ENCODE results near the gene UBTF.

UBTF gene

GRCh38 chr17:44219108-44219615, 313 bp downstream of the UBTF start:
- peaks cover 35% of the 10 kb centered on the region for H3K36me3 ChIP-seq (ENCODE audit: insufficient read depth, low read length)
- TF ChIP-seq POLR2AphosphoS5 (IDR thresholded peaks at IDR 0.05; ENCODE audit: borderline replicate concordance, low read depth, low read length) (no peak), EZH2 (IDR thresholded peaks at IDR 0.05) (no peak), FOXP2 (optimal IDR thresholded peaks at IDR 0.05; ENCODE audit: control extremely low read depth, extremely low read length, insufficient read depth) (no peak)
- no peak for DNase-seq (ENCODE audit: low read depth, low spot score)
- peak overlapping the region; percentile 98 for H3K4me3 ChIP-seq
- H3K9me3 ChIP-seq (ENCODE audit: low read depth, low read length), result no peaks in the 10 kb centered on the region
- H3K9ac ChIP-seq (ENCODE audit: insufficient read length), result peak overlapping the region; percentile 93
- peak overlapping the region; percentile 98 for H3K27ac ChIP-seq

- H3K9ac ChIP-seq (ENCODE audit: insufficient read length), result peak overlapping the region; percentile 93
- TF ChIP-seq EZH2 (IDR thresholded peaks at IDR 0.05), result no peak
- peak; percentile 45 for TF ChIP-seq POLR2AphosphoS5 (IDR thresholded peaks at IDR 0.05; ENCODE audit: borderline replicate concordance, low read depth, low read length)
- peak overlapping the region; percentile 98 for H3K4me3 ChIP-seq
- no peaks in the 10 kb centered on the region for H3K9me3 ChIP-seq (ENCODE audit: low read depth, low read length)
- H3K27ac ChIP-seq, result peak overlapping the region; percentile 98
- DNase-seq (ENCODE audit: low read depth, low spot score), result no peak
- peaks cover 41% of the 10 kb centered on the region for H3K36me3 ChIP-seq (ENCODE audit: insufficient read depth, low read length)
Observed at GRCh38 chr17:44218344-44219107, 949 bp downstream of the UBTF start.

GRCh38 chr17:44217738-44218343, 1.6 kb downstream of the UBTF start:
- TF ChIP-seq FOXP2 (optimal IDR thresholded peaks at IDR 0.05; ENCODE audit: control extremely low read depth, extremely low read length, insufficient read depth), result no peak
- no peak for TF ChIP-seq EZH2 (IDR thresholded peaks at IDR 0.05)
- TF ChIP-seq POLR2AphosphoS5 (IDR thresholded peaks at IDR 0.05; ENCODE audit: borderline replicate concordance, low read depth, low read length), result no peak

GRCh38 chr17:44216694-44217093, 2.8 kb downstream of the UBTF start:
- Histone ChIP-seq H3K4me3 (peak overlapping the region; percentile 98), H3K9me3 (ENCODE audit: low read depth, low read length) (no peaks in the 10 kb centered on the region), H3K36me3 (ENCODE audit: insufficient read depth, low read length) (peaks cover 56% of the 10 kb centered on the region), H3K27ac (no peak overlapping the region), H3K9ac (ENCODE audit: insufficient read length) (peak overlapping the region; percentile 89)
- DNase-seq (ENCODE audit: low read depth, low spot score), result no peak
- no peak for TF ChIP-seq POLR2AphosphoS5 (IDR thresholded peaks at IDR 0.05; ENCODE audit: borderline replicate concordance, low read depth, low read length)

More at GRCh38 chr17:44217738-44218343, 1.6 kb downstream of the UBTF start:
- peak overlapping the region; percentile 98 for H3K4me3 ChIP-seq
- peak overlapping the region; percentile 89 for H3K9ac ChIP-seq (ENCODE audit: insufficient read length)
- no peaks in the 10 kb centered on the region for H3K9me3 ChIP-seq (ENCODE audit: low read depth, low read length)
- no peak for DNase-seq (ENCODE audit: low read depth, low spot score)
- H3K27ac ChIP-seq, result peak overlapping the region; percentile 87
- H3K36me3 ChIP-seq (ENCODE audit: insufficient read depth, low read length), result peaks cover 48% of the 10 kb centered on the region

- Histone ChIP-seq H3K4me3 (no peak overlapping the region), H3K9me3 (ENCODE audit: low read depth, low read length) (no peaks in the 10 kb centered on the region), H3K36me3 (ENCODE audit: insufficient read depth, low read length) (peaks cover 61% of the 10 kb centered on the region), H3K27ac (no peak overlapping the region), H3K9ac (ENCODE audit: insufficient read length) (no peak overlapping the region)
- DNase-seq (ENCODE audit: low read depth, low spot score), result no peak
- TF ChIP-seq POLR2AphosphoS5 (IDR thresholded peaks at IDR 0.05; ENCODE audit: borderline replicate concordance, low read depth, low read length) (no peak), FOXP2 (optimal IDR thresholded peaks at IDR 0.05; ENCODE audit: control extremely low read depth, extremely low read length, insufficient read depth) (no peak), EZH2 (IDR thresholded peaks at IDR 0.05) (no peak)
Observed at GRCh38 chr17:44216173-44216572, 3.3 kb downstream of the UBTF start.

- H3K9me3 ChIP-seq (ENCODE audit: low read depth, low read length), result no peaks in the 10 kb centered on the region
- H3K9ac ChIP-seq (ENCODE audit: insufficient read length), result no peak overlapping the region
- no peak overlapping the region for H3K4me3 ChIP-seq
- H3K36me3 ChIP-seq (ENCODE audit: insufficient read depth, low read length), result peaks cover 73% of the 10 kb centered on the region
- DNase-seq (ENCODE audit: low read depth, low spot score), result no peak
- no peak overlapping the region for H3K27ac ChIP-seq
- no peak for TF ChIP-seq FOXP2 (optimal IDR thresholded peaks at IDR 0.05; ENCODE audit: control extremely low read depth, extremely low read length, insufficient read depth)
Observed at GRCh38 chr17:44214896-44215295, 4.6 kb downstream of the UBTF start.

GRCh38 chr17:44214230-44214494, 5.3 kb downstream of the UBTF start:
- Histone ChIP-seq H3K9ac (ENCODE audit: insufficient read length) (no peak overlapping the region), H3K9me3 (ENCODE audit: low read depth, low read length) (no peaks in the 10 kb centered on the region), H3K4me3 (no peak overlapping the region), H3K36me3 (ENCODE audit: insufficient read depth, low read length) (peaks cover 80% of the 10 kb centered on the region), H3K27ac (0 out of 2 replicates have a peak overlapping the region, but pooled peaks have one; percentile 25)
- DNase-seq (ENCODE audit: low read depth, low spot score), result no peak
- no peak for TF ChIP-seq FOXP2 (optimal IDR thresholded peaks at IDR 0.05; ENCODE audit: control extremely low read depth, extremely low read length, insufficient read depth)
- TF ChIP-seq EZH2 (IDR thresholded peaks at IDR 0.05), result no peak
- TF ChIP-seq POLR2AphosphoS5 (IDR thresholded peaks at IDR 0.05; ENCODE audit: borderline replicate concordance, low read depth, low read length), result no peak

- H3K9me3 ChIP-seq (ENCODE audit: low read depth, low read length), result no peaks in the 10 kb centered on the region
- H3K4me3 ChIP-seq, result no peak overlapping the region
- H3K9ac ChIP-seq (ENCODE audit: insufficient read length), result no peak overlapping the region
- TF ChIP-seq EZH2 (IDR thresholded peaks at IDR 0.05) (no peak), POLR2AphosphoS5 (IDR thresholded peaks at IDR 0.05; ENCODE audit: borderline replicate concordance, low read depth, low read length) (peak; percentile 18; the same call in 1 of the 2 replicates), FOXP2 (optimal IDR thresholded peaks at IDR 0.05; ENCODE audit: control extremely low read depth, extremely low read length, insufficient read depth) (no peak)
- DNase-seq (ENCODE audit: low read depth, low spot score), result no peak
- H3K27ac ChIP-seq, result 0 out of 2 replicates have a peak overlapping the region, but pooled peaks have one; percentile 25
- peaks cover 86% of the 10 kb centered on the region for H3K36me3 ChIP-seq (ENCODE audit: insufficient read depth, low read length)
Observed at GRCh38 chr17:44213403-44214229, 5.9 kb downstream of the UBTF start.

Data from SK-N-MC (cell line).